Subcutaneous abdominal adipose tissue (tissue), 5 donors: ENCODE measurements around the gene SEMA3D.

Experiments used
- H3K27ac ChIP-seq: one replicate; pipeline ENCODE4 v1.7.0; 2013; ENCODE audit warnings: low read depth, mild to moderate bottlenecking, inconsistent platforms, low read length, moderate library complexity
- H3K27me3 ChIP-seq, 5 donors: one replicate each; pipeline ENCODE4 v1.7.0; 2013; ENCODE audit warnings: low read length in 5 of 5, inconsistent platforms in 1 of 5; ENCODE audit not compliant: control insufficient read depth in 5 of 5, insufficient read depth in 4 of 5
- H3K36me3 ChIP-seq, 5 donors: one replicate each; pipeline ENCODE4 v1.7.0; 2013; ENCODE audit warnings: low read length in 5 of 5; ENCODE audit not compliant: control insufficient read depth in 5 of 5, insufficient read depth in 5 of 5
- H3K4me1 ChIP-seq, 5 donors: one replicate each; pipeline ENCODE4 v1.7.0; 2013; ENCODE audit warnings: low read length in 5 of 5, mild to moderate bottlenecking in 3 of 5, moderate library complexity in 1 of 5; ENCODE audit not compliant: control insufficient read depth in 5 of 5, insufficient read depth in 5 of 5
- H3K4me3 ChIP-seq, 5 donors: one replicate each; pipeline ENCODE4 v1.7.0; 2013; ENCODE audit warnings: low read length in 5 of 5, low read depth in 1 of 5
- H3K9ac ChIP-seq, 5 donors: one replicate each; pipeline ENCODE4 v1.7.0; 2013; ENCODE audit warnings: low read length in 5 of 5, mild to moderate bottlenecking in 4 of 5, moderate library complexity in 3 of 5
- H3K9me3 ChIP-seq, 5 donors: one replicate each; pipeline ENCODE4 v1.7.0; 2013; ENCODE audit warnings: low read length in 5 of 5; ENCODE audit not compliant: control insufficient read depth in 5 of 5
- donor health status: healthy.
- donor health status: healthy.
- donor health status: healthy.
- donor health status: healthy.
- donor health status: healthy.

SEMA3D gene

DNA sequence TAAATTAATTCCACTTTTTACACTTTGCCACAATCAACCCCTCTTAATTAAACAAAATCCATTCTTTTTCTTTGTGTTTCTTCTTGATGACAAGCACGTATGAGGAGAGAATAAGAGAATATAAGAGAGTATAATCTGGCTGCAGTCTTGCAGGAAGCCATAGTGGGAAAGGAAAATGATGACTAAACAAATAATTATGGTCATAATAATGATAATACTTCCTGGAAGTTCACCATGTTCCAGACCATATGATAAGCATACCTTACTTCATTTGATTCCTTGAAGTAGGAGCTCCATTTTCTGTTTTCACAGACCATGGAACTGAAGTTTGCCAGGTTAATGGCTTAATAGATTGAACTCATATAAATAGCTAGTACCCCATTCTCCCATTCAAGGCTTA lies 237.8 kb downstream of the SEMA3D start:
- Histone ChIP-seq H3K9ac (no peak overlapping the region), H3K9me3 (no peaks in the 10 kb centered on the region), H3K27ac (no peak overlapping the region), H3K36me3 (no peaks in the 10 kb centered on the region), H3K27me3 (no peaks in the 10 kb centered on the region), H3K4me3 (no peak overlapping the region), H3K4me1 (no peaks in the 10 kb centered on the region)

DNA sequence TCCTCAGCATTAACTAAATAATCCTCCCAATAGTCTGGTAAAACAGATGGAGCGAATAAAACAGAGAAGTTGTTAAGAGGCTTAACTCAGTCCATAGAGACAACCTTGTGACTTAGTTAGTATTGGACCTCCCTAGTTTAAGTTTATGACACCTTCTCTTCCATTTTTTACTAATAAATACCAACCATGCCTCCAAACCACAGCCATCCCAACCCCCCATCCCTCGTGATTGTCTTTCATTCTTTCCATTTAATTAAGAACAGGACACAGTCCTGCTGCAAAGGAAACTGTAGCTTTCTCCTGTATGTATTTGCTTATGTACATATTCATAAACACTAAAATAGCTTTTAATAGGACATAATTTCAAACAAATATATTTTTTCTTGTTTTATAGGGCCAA lies 238.2 kb downstream of the SEMA3D start:
- no peak overlapping the region for H3K27ac ChIP-seq
- no peaks in the 10 kb centered on the region for H3K36me3 ChIP-seq
- H3K9ac ChIP-seq, result no peak overlapping the region

DNA sequence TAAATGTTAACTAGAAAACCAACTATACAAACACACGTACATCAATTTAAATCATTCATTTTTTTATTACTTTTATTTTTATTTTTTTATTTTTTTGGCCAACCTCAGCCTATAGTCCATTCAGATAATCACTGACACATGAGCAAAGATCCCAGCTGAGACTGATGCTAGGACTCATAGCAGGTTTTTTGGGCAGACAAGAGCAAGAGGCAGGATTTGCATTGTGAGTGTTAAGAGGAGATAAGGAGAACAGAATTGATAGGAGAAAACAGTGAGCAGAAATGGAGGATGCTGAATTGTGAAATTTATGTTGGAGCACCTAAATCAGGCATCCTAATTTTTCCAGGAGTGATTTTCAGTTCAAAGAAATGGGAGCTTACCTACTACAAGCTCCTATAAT lies 240.3 kb downstream of the SEMA3D start:
- Histone ChIP-seq H3K9me3 (no peaks in the 10 kb centered on the region), H3K27me3 (no peaks in the 10 kb centered on the region)

More for the DNA sequence above, 238.2 kb downstream of the SEMA3D start:
- H3K4me1 ChIP-seq, result no peaks in the 10 kb centered on the region
- H3K27me3 ChIP-seq, result no peaks in the 10 kb centered on the region
- no peak overlapping the region for H3K4me3 ChIP-seq
- no peaks in the 10 kb centered on the region for H3K9me3 ChIP-seq

More for the DNA sequence above, 240.3 kb downstream of the SEMA3D start:
- Histone ChIP-seq H3K4me1 (no peaks in the 10 kb centered on the region), H3K9ac (no peak overlapping the region), H3K36me3 (no peaks in the 10 kb centered on the region), H3K27ac (no peak overlapping the region), H3K4me3 (no peak overlapping the region)
